Ishikawa (cell line): ENCODE data around the gene LYRM1.

ENCODE experiments used
- EP300 ChIP-seq: IDR thresholded peaks from 2 replicates; pipeline ENCODE4 v1.6.1; 2012; ENCODE audit warnings: borderline replicate concordance
- REST ChIP-seq: IDR thresholded peaks from 2 replicates; pipeline ENCODE4 v1.6.1; 2012; ENCODE audit warnings: low read depth, mild to moderate bottlenecking

- TF ChIP-seq REST (no peak), EP300 (no peak)
These were observed 60.3 kb downstream of the LYRM1 start for GRCh38 chr16:20960899-20961298.
